ENCODE measurements around the gene SQOR.

DNA sequence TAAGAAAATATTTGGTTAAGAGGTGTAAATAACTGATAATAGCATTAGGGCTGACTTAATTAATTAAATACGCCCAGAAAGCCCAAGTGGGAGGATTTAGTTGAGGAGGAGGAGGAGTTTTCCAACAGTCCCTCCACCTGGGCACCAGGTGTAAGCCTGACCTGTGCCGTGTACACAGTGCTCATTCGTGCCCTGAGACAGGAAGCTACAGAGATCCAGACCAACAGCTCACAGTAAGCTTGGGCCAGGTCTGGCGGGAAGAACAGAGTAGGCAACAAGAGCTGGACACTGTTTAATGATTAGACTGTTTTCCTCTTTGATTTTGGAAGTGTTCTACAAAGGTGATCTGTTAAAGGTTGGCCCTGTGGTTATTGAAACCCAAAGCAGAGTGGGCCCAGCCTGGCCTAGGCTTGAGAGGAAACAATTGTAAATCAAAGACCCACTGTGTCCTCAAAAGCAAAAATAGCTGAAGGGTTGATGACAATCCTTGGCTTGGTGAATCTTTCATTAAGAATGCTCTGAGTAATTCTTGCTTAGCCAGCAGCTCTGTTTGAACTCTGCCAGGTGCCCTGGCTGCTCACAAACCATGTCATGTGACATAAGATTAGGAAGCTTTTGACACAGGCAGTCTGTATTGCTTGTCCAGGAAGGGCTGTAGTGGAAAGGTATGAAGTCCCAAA is 13.8 kb downstream of the SQOR start:
- TF ChIP-seq CTCF (IDR thresholded peaks at IDR 0.05; ENCODE audit: low read depth, low read length) (no peak), EZH2phosphoT487 (IDR thresholded peaks at IDR 0.05; ENCODE audit: low read depth) (no peak)

All from OCI-LY3 (cell line).